Caco-2 (cell line): ENCODE measurements around the gene SPECC1. TPM values are rescaled to one million over a fixed set of nuclear protein-coding genes. Genes with fewer than 3 reads are reported as not detected.

Experiments used
- BruUV-seq: library from RNA; stranded (reverse); fragments of 400-500 nt; replicated peaks from 2 replicates; lab custom pipeline; 2021; lab: Mats Ljungman, UMichigan
- CTCF ChIA-PET: fragments of 300-600 bp; sonication (Branson Sonifier 250); formaldehyde crosslinking; loops from one replicate; lab custom pipeline; 2022; ENCODE audit warnings: antibody characterized with exemption; lab: Charles Lee
- POLR2A ChIA-PET: fragments of 300-600 bp; sonication (Branson Sonifier 250); formaldehyde crosslinking; loops from one replicate; lab custom pipeline; 2022; ENCODE audit warnings: antibody characterized with exemption; lab: Charles Lee
- DNase-seq, 2 experiments: peaks; one replicate each; pipeline versions ENCODE4 v3.0.0 to v3.0.0-alpha.2; 2020 to 2022
- H3K27me3 ChIP-seq: replicated peaks from 2 replicates; pipeline ENCODE4 v1.6.0; 2011; ENCODE audit warnings: low read length; ENCODE audit not compliant: control insufficient read depth, insufficient read depth
- H3K36me3 ChIP-seq: 2 replicates; pipeline ENCODE4 v1.5.1; 2011; ENCODE audit warnings: low read length; ENCODE audit not compliant: control insufficient read depth, insufficient read depth
- H3K4me1 ChIP-seq: fragments of 250-450 bp; sonication (Bioruptor Pico); 2 replicates; pipeline ENCODE4 v1.5.1; 2020; ENCODE audit warnings: mild to moderate bottlenecking
- H3K4me3 ChIP-seq: 2 replicates; pipeline ENCODE4 v1.5.1; 2011; ENCODE audit warnings: low read depth, mild to moderate bottlenecking, control low read depth, low read length
- H3K9me3 ChIP-seq: fragments of 250-450 bp; sonication (Bioruptor Pico); 2 replicates; pipeline ENCODE4 v1.5.1; 2020; ENCODE audit warnings: mild to moderate bottlenecking, moderate library complexity
- H3K27ac Mint-ChIP-seq: one replicate; pipeline ENCODE4 v1.8.0; 2022; ENCODE audit warnings: mixed read lengths; ENCODE audit not compliant: unreplicated experiment
- H3K27me3 Mint-ChIP-seq: one replicate; pipeline ENCODE4 v1.8.0; 2022; ENCODE audit warnings: mixed read lengths; ENCODE audit not compliant: insufficient read depth, unreplicated experiment
- H3K36me3 Mint-ChIP-seq: one replicate; pipeline ENCODE4 v1.8.0; 2022; ENCODE audit warnings: mild to moderate bottlenecking, mixed read lengths; ENCODE audit not compliant: insufficient read depth, unreplicated experiment
- H3K4me1 Mint-ChIP-seq: one replicate; pipeline ENCODE4 v1.8.0; 2022; ENCODE audit warnings: low read depth, mixed read lengths; ENCODE audit not compliant: unreplicated experiment
- H3K4me3 Mint-ChIP-seq: one replicate; pipeline ENCODE4 v1.8.0; 2022; ENCODE audit warnings: mild to moderate bottlenecking, moderate library complexity, mixed read lengths; ENCODE audit not compliant: unreplicated experiment
- H3K9me3 Mint-ChIP-seq: one replicate; pipeline ENCODE4 v1.8.0; 2022; ENCODE audit warnings: mixed read lengths; ENCODE audit not compliant: unreplicated experiment
- intact Hi-C: fragments of 100-400 bp; cut with micrococcal nuclease; formaldehyde crosslinking; loops from one replicate; pipeline ENCODE4 v1.10.0; 2022; ENCODE audit not compliant: unreplicated experiment
- total RNA-seq: library from RNA; stranded (reverse); gene quantifications from 2 replicates; pipeline ENCODE4 v1.2.3, GENCODE V29; 2022
- TF ChIP-seq, protein P1 (sequence below), 2 experiments: fragments of 200-600 bp in 1 of 2; IDR thresholded peaks; 1 replicate in 1 of 2; 2 replicates in 1 of 2; pipeline versions ENCODE4 v1.5.1 to v1.8.0; 2011 to 2022; ENCODE audit warnings: antibody characterized with exemption in 1 of 2, control low read depth in 1 of 2, inconsistent platforms in 1 of 2, low read depth in 1 of 2, low read length in 1 of 2, mild to moderate bottlenecking in 1 of 2, moderate library complexity in 1 of 2; ENCODE audit not compliant: insufficient read depth in 1 of 2, severe bottlenecking in 1 of 2, unreplicated experiment in 1 of 2

The SPECC1 gene
- total RNA-seq, 1 experiment from 2014 or later, result 123 TPM

DNA sequence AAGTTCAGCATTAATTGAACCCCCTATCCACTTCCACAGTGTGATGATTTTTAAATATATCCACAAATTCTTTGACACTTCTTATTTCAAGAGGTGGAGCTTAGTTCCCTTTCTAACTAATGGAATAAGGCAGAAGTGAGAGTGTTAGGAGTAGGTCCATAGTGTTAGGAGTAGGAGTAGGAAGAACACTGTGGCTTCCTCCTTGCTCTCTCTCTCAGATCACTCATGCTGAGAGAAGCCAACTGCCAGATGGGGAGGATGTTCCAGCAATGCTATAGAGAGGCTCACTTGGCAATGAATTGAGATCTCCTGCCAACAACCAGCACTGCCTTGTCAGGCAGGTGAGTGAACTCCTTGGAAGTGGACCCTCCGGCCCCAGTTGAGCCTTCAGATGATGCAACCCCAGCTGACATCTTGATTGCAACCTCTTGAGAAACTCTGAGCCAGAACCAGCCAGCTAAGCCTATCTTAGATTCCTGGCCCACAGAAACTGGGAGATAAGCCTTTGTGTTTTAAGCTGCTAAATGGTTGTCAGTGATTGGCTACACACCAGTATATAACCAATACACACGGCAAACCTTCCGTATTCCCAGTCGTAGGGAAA lies 44.3 kb downstream of the SPECC1 start:
- no peak overlapping the region for H3K4me3 Mint-ChIP-seq
- no peaks in the 10 kb centered on the region for H3K9me3 Mint-ChIP-seq
- TF ChIP-seq, protein P1, sequence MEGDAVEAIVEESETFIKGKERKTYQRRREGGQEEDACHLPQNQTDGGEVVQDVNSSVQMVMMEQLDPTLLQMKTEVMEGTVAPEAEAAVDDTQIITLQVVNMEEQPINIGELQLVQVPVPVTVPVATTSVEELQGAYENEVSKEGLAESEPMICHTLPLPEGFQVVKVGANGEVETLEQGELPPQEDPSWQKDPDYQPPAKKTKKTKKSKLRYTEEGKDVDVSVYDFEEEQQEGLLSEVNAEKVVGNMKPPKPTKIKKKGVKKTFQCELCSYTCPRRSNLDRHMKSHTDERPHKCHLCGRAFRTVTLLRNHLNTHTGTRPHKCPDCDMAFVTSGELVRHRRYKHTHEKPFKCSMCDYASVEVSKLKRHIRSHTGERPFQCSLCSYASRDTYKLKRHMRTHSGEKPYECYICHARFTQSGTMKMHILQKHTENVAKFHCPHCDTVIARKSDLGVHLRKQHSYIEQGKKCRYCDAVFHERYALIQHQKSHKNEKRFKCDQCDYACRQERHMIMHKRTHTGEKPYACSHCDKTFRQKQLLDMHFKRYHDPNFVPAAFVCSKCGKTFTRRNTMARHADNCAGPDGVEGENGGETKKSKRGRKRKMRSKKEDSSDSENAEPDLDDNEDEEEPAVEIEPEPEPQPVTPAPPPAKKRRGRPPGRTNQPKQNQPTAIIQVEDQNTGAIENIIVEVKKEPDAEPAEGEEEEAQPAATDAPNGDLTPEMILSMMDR (IDR thresholded peaks at IDR 0.05; ENCODE audit: insufficient read depth in 1 of 2, low read depth in 1 of 2, low read length in 1 of 2, severe bottlenecking in 1 of 2, unreplicated experiment in 1 of 2), result no peak
- H3K36me3 Mint-ChIP-seq, result no peaks in the 10 kb centered on the region
- peaks cover 14% of the 10 kb centered on the region for H3K27me3 Mint-ChIP-seq
- Histone ChIP-seq H3K4me3 (no peak overlapping the region), H3K36me3 (no peaks in the 10 kb centered on the region), H3K4me1 (no peaks in the 10 kb centered on the region), H3K9me3 (no peaks in the 10 kb centered on the region), H3K27me3 (no peaks in the 10 kb centered on the region)
- no TSS peak for BruUV-seq
- peak in 1 of 2 experiments; percentile 16 for DNase-seq
- intact Hi-C loops, result no loop called here
- no peaks in the 10 kb centered on the region for H3K4me1 Mint-ChIP-seq
- no peak overlapping the region for H3K27ac Mint-ChIP-seq
- ChIA-PET CTCF (no interaction called here), POLR2A (no interaction called here)

DNA sequence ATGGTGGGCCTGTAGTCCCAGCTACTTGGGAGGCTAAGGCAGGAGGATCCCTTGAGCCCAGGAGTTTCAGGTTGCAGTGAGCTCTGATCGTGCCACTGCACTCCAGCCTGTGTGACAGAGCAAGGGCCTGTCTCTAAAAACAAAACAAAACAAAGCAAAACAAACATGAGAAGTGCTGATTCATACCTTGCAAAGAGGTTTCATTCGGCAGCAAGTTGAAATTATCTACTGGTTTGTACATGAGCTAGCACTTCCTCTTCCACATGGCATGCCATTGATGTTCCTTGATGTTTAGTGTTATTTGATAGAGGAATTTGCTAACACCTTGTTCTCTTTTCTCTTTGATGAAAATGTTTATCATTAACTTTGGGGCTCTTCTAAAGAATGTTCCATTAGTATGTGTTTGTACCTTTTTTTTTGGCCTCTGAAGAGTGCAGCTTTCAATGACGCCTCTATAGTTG lies 50.6 kb downstream of the SPECC1 start:
- ChIA-PET CTCF (no interaction called here), POLR2A (no interaction called here)
- intact Hi-C loops, result no loop called here
- DNase-seq, result peak in 1 of 2 experiments; percentile 25
- Mint-ChIP-seq H3K27me3 (peaks cover 6% of the 10 kb centered on the region), H3K9me3 (no peaks in the 10 kb centered on the region), H3K4me1 (no peaks in the 10 kb centered on the region), H3K36me3 (no peaks in the 10 kb centered on the region), H3K4me3 (no peak overlapping the region), H3K27ac (peak overlapping the region; percentile 51)
- Histone ChIP-seq H3K27me3 (no peaks in the 10 kb centered on the region), H3K4me1 (no peaks in the 10 kb centered on the region), H3K36me3 (no peaks in the 10 kb centered on the region), H3K9me3 (no peaks in the 10 kb centered on the region), H3K4me3 (no peak overlapping the region)
- TF ChIP-seq, protein P1 (IDR thresholded peaks at IDR 0.05; ENCODE audit: insufficient read depth in 1 of 2, low read depth in 1 of 2, low read length in 1 of 2, severe bottlenecking in 1 of 2, unreplicated experiment in 1 of 2), result no peak
- BruUV-seq, result no TSS peak

DNA sequence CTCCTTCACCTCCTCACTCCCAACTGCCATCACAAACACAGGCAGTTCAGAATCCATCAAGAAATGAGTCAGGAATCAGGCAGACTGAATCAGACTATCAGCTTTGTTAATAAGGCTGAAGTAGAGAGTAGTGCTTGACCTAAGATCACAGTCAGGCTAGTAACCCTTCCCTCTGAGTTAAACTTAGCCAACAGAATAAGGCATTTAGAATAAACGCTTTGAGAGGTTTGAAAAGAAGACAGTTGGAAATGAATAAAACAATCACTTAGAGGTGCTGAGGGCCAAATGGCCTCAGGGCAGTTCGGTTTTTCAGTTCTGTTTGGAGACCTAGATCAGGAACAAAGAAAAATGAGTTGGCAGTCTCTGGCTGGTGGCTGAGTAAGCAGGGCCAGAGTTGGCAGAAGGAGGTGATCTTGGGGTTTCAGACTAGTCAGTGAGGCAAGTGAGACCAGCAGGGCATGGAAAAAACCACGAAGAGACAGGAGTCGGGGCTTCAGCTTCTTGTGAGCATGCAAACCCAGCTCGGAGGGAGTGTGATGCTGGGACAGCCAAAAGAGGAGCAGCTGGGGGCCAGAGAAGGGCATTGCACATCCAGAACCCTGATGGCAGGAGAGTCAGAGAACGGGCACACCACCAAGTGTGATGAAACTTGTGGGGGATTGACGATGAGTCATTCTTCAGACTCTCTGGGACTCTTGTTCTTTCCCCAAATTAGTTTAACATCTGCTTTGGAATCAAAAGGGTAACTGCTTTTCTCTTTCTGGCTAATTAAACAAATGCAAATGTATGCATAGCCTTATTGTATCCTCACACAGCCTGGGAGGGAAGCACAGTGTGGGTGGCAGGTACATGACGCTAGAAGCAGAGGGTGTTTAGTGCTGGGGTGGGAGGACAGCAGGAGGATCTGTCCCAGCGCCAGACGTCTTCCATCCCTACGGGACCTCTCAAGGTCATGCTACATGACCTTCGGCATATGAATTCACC lies 54.8 kb downstream of the SPECC1 start:
- BruUV-seq, result no TSS peak
- no peak overlapping the region for H3K4me3 ChIP-seq

More for the DNA sequence above, 54.8 kb downstream of the SPECC1 start:
- H3K36me3 Mint-ChIP-seq, result no peaks in the 10 kb centered on the region
- intact Hi-C loops, result no loop called here
- no peak overlapping the region for H3K27ac Mint-ChIP-seq
- no peaks in the 10 kb centered on the region for H3K4me1 ChIP-seq
- H3K27me3 Mint-ChIP-seq, result peaks cover 7% of the 10 kb centered on the region
- H3K4me3 Mint-ChIP-seq, result no peak overlapping the region
- H3K4me1 Mint-ChIP-seq, result no peaks in the 10 kb centered on the region
- H3K9me3 ChIP-seq, result no peaks in the 10 kb centered on the region
- no peaks in the 10 kb centered on the region for H3K27me3 ChIP-seq
- CTCF ChIA-PET, result no interaction called here
- H3K36me3 ChIP-seq, result no peaks in the 10 kb centered on the region
- no peaks in the 10 kb centered on the region for H3K9me3 Mint-ChIP-seq
- TF ChIP-seq, protein P1 (IDR thresholded peaks at IDR 0.05; ENCODE audit: insufficient read depth in 1 of 2, low read depth in 1 of 2, low read length in 1 of 2, severe bottlenecking in 1 of 2, unreplicated experiment in 1 of 2), result no peak
- POLR2A ChIA-PET, result no interaction called here
- no peak for DNase-seq
